Panc1 (cell line): ENCODE data around the gene SLC10A7. TPM values are rescaled to one million over a fixed set of nuclear protein-coding genes. Genes with fewer than 3 reads are reported as not detected.

Experiments used
- ATAC-seq: fragments of 200-7000 bp; cut with Tn5 transposase; 2 replicates; pipeline ENCODE4 v1.9.1; 2020; ENCODE audit warnings: mild to moderate bottlenecking, moderate library complexity
- BruUV-seq: library from RNA; stranded (reverse); fragments of 400-500 nt; replicated peaks from 2 replicates; lab custom pipeline; 2021; lab: Mats Ljungman, UMichigan
- CTCF ChIA-PET: fragments of 300-600 bp; sonication (Branson Sonifier 250); formaldehyde crosslinking; loops from one replicate; lab custom pipeline; 2022; ENCODE audit warnings: antibody characterized with exemption; lab: Charles Lee
- POLR2A ChIA-PET: fragments of 300-600 bp; sonication (Branson Sonifier 250); formaldehyde crosslinking; loops from one replicate; lab custom pipeline; 2022; ENCODE audit warnings: antibody characterized with exemption; lab: Charles Lee
- DNase-seq: peaks from one replicate; pipeline ENCODE4 v3.0.0-alpha.2; 2010; ENCODE audit warnings: low read depth, low spot score
- H3K27ac ChIP-seq: 2 replicates; pipeline ENCODE4 v1.5.1; 2011; ENCODE audit warnings: mild to moderate bottlenecking, low read length, inconsistent platforms
- H3K27me3 ChIP-seq: fragments of 200-500 bp; sonication (Bioruptor generic); 2 replicates; pipeline ENCODE4 v1.6.0; 2014; ENCODE audit warnings: low read length, inconsistent platforms; ENCODE audit not compliant: control insufficient read depth, insufficient read depth
- H3K36me3 ChIP-seq: fragments of 200-500 bp; sonication (Bioruptor generic); 2 replicates; pipeline ENCODE4 v1.5.1; 2014; ENCODE audit warnings: inconsistent platforms, mild to moderate bottlenecking, low read length, moderate library complexity; ENCODE audit not compliant: control insufficient read depth, insufficient read depth
- H3K4me1 ChIP-seq: 2 replicates; pipeline ENCODE4 v1.5.1; 2011; ENCODE audit warnings: inconsistent platforms, mild to moderate bottlenecking, low read length, moderate library complexity; ENCODE audit not compliant: control insufficient read depth, insufficient read depth
- H3K4me3 ChIP-seq, 2 experiments: 2 replicates each; pipeline ENCODE4 v1.5.1; 2011 to 2012; ENCODE audit warnings: low read depth in 2 of 2, low read length in 2 of 2, mild to moderate bottlenecking in 2 of 2, inconsistent platforms in 1 of 2, moderate library complexity in 1 of 2
- H3K9me3 ChIP-seq: fragments of 200-500 bp; sonication (Bioruptor generic); 2 replicates; pipeline ENCODE4 v1.5.1; 2014; ENCODE audit warnings: low read depth, mild to moderate bottlenecking, inconsistent platforms, low read length, moderate library complexity; ENCODE audit not compliant: control insufficient read depth, insufficient read depth
- CTCF ChIP-seq: fragments of 450-650 bp; IDR thresholded peaks from 2 replicates; pipeline ENCODE4 v1.5.1; 2017; ENCODE audit warnings: mild to moderate bottlenecking
- POLR2AphosphoS5 ChIP-seq: IDR thresholded peaks from 2 replicates; pipeline ENCODE4 v1.6.1; 2012; ENCODE audit warnings: mild to moderate bottlenecking, low read depth, low read length, moderate library complexity
- REST ChIP-seq, 2 experiments: IDR thresholded peaks; 2 replicates each; pipeline ENCODE4 v1.6.1; 2011 to 2012; ENCODE audit warnings: low read depth in 2 of 2, control low read depth in 1 of 2, low read length in 1 of 2, mild to moderate bottlenecking in 1 of 2, moderate library complexity in 1 of 2; ENCODE audit not compliant: insufficient read depth in 1 of 2
- SIN3A ChIP-seq: IDR thresholded peaks from 2 replicates; pipeline ENCODE4 v1.6.1; 2012; ENCODE audit warnings: low read depth, mild to moderate bottlenecking, low read length, moderate library complexity, borderline replicate concordance; ENCODE audit not compliant: insufficient read depth
- TCF7L2 ChIP-seq: IDR thresholded peaks from 2 replicates; pipeline ENCODE4 v1.6.1; 2011; ENCODE audit warnings: mild to moderate bottlenecking, low read depth, low read length, inconsistent platforms
- in situ Hi-C: cut with HindIII; loops from 2 replicates; pipeline ENCODE4 v1.10.0; 2016; ENCODE audit warnings: low sequenced_read_pairs, low pct_unique_long_range_greater_than_20kb
- intact Hi-C: fragments of 100-400 bp; cut with micrococcal nuclease; formaldehyde crosslinking; loops from one replicate; pipeline ENCODE4 v1.10.0; 2022; ENCODE audit not compliant: unreplicated experiment
- total RNA-seq: library from RNA; stranded (reverse); gene quantifications from one replicate; pipeline ENCODE4 v1.2.1, GENCODE V29; 2021; ENCODE audit not compliant: unreplicated experiment

SLC10A7 gene
- total RNA-seq, 1 experiment from 2014 or later, result 1.5 TPM

GRCh38 chr4:146335763-146336409 lies 185.9 kb downstream of the SLC10A7 start:
- in situ Hi-C loops, result no loop called here
- Histone ChIP-seq H3K9me3 (no peaks in the 10 kb centered on the region), H3K27ac (no peak overlapping the region), H3K4me3 (no peak overlapping the region), H3K36me3 (no peaks in the 10 kb centered on the region), H3K4me1 (no peaks in the 10 kb centered on the region), H3K27me3 (no peaks in the 10 kb centered on the region)
- intact Hi-C loops, result no loop called here
- TF ChIP-seq POLR2AphosphoS5 (no peak), SIN3A (no peak), TCF7L2 (no peak), CTCF (no peak), REST (IDR thresholded peaks at IDR 0.05; ENCODE audit: insufficient read depth in 1 of 2, low read depth in 2 of 2, low read length in 1 of 2) (no peak)
- CTCF ChIA-PET, result no interaction called here
- no TSS peak for BruUV-seq
- ATAC-seq, result no peak
- POLR2A ChIA-PET, result no interaction called here
- no peak for DNase-seq

GRCh38 chr4:146334862-146335449 lies 186.8 kb downstream of the SLC10A7 start:
- TF ChIP-seq POLR2AphosphoS5, result no peak
- Histone ChIP-seq H3K36me3 (no peaks in the 10 kb centered on the region), H3K27me3 (no peaks in the 10 kb centered on the region), H3K4me1 (no peaks in the 10 kb centered on the region), H3K9me3 (no peaks in the 10 kb centered on the region), H3K27ac (no peak overlapping the region), H3K4me3 (no peak overlapping the region)
- no TSS peak for BruUV-seq
- DNase-seq, result no peak
- POLR2A ChIA-PET, result no interaction called here
- in situ Hi-C loops (no loop called here), intact Hi-C loops (no loop called here)
- CTCF ChIA-PET, result no interaction called here
- no peak for ATAC-seq

GRCh38 chr4:146333895-146334262 lies 187.9 kb downstream of the SLC10A7 start:
- intact Hi-C loops, result no loop called here
- H3K27ac ChIP-seq, result no peak overlapping the region
- in situ Hi-C loops, result no loop called here
- BruUV-seq, result no TSS peak
- no peaks in the 10 kb centered on the region for H3K9me3 ChIP-seq
- no peak for DNase-seq
- TF ChIP-seq CTCF (no peak), POLR2AphosphoS5 (no peak), TCF7L2 (no peak), SIN3A (no peak), REST (IDR thresholded peaks at IDR 0.05; ENCODE audit: insufficient read depth in 1 of 2, low read depth in 2 of 2, low read length in 1 of 2) (no peak)
- H3K36me3 ChIP-seq, result no peaks in the 10 kb centered on the region
- CTCF ChIA-PET, result no interaction called here
- H3K4me3 ChIP-seq, result no peak overlapping the region
- H3K27me3 ChIP-seq, result no peaks in the 10 kb centered on the region
- H3K4me1 ChIP-seq, result no peaks in the 10 kb centered on the region
- ATAC-seq, result no peak
- POLR2A ChIA-PET, result no interaction called here
